DND-41 (cell line): ENCODE results near the gene CHRM4.

Source experiments
- ATAC-seq: fragments of 200-7000 bp; cut with Tn5 transposase; 3 replicates; pipeline ENCODE4 v1.9.1; 2021; ENCODE audit warnings: low read depth; ENCODE audit not compliant: insufficient read depth
- DNase-seq: peaks from one replicate; pipeline ENCODE4 v3.0.0-alpha.2; 2020
- H2AFZ ChIP-seq: 2 replicates; pipeline ENCODE4 v1.6.0; 2012; ENCODE audit warnings: low read depth, low read length
- H3K27ac ChIP-seq: 2 replicates; pipeline ENCODE4 v1.5.1; 2012; ENCODE audit warnings: low read length, inconsistent platforms
- H3K27me3 ChIP-seq: fragments of 200-600 bp; sonication (generic); 2 replicates; pipeline ENCODE4 v1.6.0; 2012; ENCODE audit warnings: low read length, mild to moderate bottlenecking, inconsistent platforms; ENCODE audit not compliant: insufficient read depth, poor library complexity
- H3K36me3 ChIP-seq: 2 replicates; pipeline ENCODE4 v1.5.1; 2012; ENCODE audit warnings: low read length, inconsistent platforms; ENCODE audit not compliant: insufficient read depth
- H3K4me1 ChIP-seq: 2 replicates; pipeline ENCODE4 v1.5.1; 2012; ENCODE audit warnings: mild to moderate bottlenecking, low read length; ENCODE audit not compliant: insufficient read depth
- H3K4me2 ChIP-seq: 2 replicates; pipeline ENCODE4 v1.6.0; 2012; ENCODE audit warnings: mild to moderate bottlenecking, moderate library complexity, low read length, inconsistent platforms; ENCODE audit not compliant: insufficient read depth
- H3K4me3 ChIP-seq, 2 experiments: fragments of 200-600 bp in 1 of 2; shearing (Covaris generic) in 1 of 2; 2 replicates each; pipeline ENCODE4 v1.5.1; 2012 to 2016; ENCODE audit warnings: inconsistent platforms in 2 of 2, low read length in 2 of 2, mild to moderate bottlenecking in 2 of 2, low read depth in 1 of 2, moderate library complexity in 1 of 2
- H3K79me2 ChIP-seq: 2 replicates; pipeline ENCODE4 v1.6.0; 2012; ENCODE audit warnings: low read length, inconsistent platforms; ENCODE audit not compliant: insufficient read depth
- H3K9ac ChIP-seq: 2 replicates; pipeline ENCODE4 v1.6.0; 2012; ENCODE audit warnings: low read depth, mild to moderate bottlenecking, inconsistent platforms, low read length, moderate library complexity
- H3K9me3 ChIP-seq: 2 replicates; pipeline ENCODE4 v1.5.1; 2012; ENCODE audit warnings: low read length, moderate library complexity, mild to moderate bottlenecking, inconsistent platforms; ENCODE audit not compliant: insufficient read depth, severe bottlenecking
- H4K20me1 ChIP-seq: 2 replicates; pipeline ENCODE4 v1.6.0; 2012; ENCODE audit warnings: low read length; ENCODE audit not compliant: insufficient read depth
- CTCF ChIP-seq: IDR thresholded peaks from 2 replicates; pipeline ENCODE4 v1.5.1; 2012; ENCODE audit warnings: borderline replicate concordance, low read length, moderate library complexity, mild to moderate bottlenecking; ENCODE audit not compliant: poor library complexity, severe bottlenecking; ENCODE audit errors: extremely low read depth
- EZH2 ChIP-seq: IDR thresholded peaks from 3 replicates; pipeline ENCODE4 v1.6.1; 2012; ENCODE audit warnings: borderline replicate concordance, low read depth, mild to moderate bottlenecking, moderate library complexity, low read length, inconsistent platforms; ENCODE audit not compliant: severe bottlenecking

CHRM4 gene

GRCh38 chr11:46391578-46392420 lies at the start of gene CHRM4:
Gene CHRM4 (minus strand): TSS chr11:46391776. CDS start chr11:46386557, 5,219 bp downstream.
- Histone ChIP-seq H3K4me3 (no peak within 1 kb of the TSS), H3K27me3 (peaks cover 37% of the 10 kb centered on the region), H2AFZ (no peak within 1 kb of the TSS), H4K20me1 (peaks cover 34% of the 10 kb centered on the region), H3K79me2 (no peaks in the 10 kb centered on the region), H3K9me3 (no peaks in the 10 kb centered on the region), H3K27ac (no peak within 1 kb of the TSS), H3K4me2 (no peak within 1 kb of the TSS), H3K36me3 (peaks cover 11% of the 10 kb centered on the region), H3K4me1 (no peaks in the 10 kb centered on the region), H3K9ac (no peak within 1 kb of the TSS)
- DNase-seq (no peak), ATAC-seq (no peak)
- TF ChIP-seq EZH2, result no peak
- no peak for TF ChIP-seq CTCF

GRCh38 chr11:46438211-46438610 lies 46.6 kb upstream of the CHRM4 start:
- ATAC-seq, result no peak

GRCh38 chr11:46437122-46437689 lies 45.6 kb upstream of the CHRM4 start:
- no peak overlapping the region for H3K4me3 ChIP-seq
- H3K4me1 ChIP-seq, result no peaks in the 10 kb centered on the region
- no peak for TF ChIP-seq CTCF
- TF ChIP-seq EZH2, result no peak
- no peak for DNase-seq
- H2AFZ ChIP-seq, result no peak overlapping the region
- peaks cover 4% of the 10 kb centered on the region for H4K20me1 ChIP-seq
- peaks cover 72% of the 10 kb centered on the region for H3K36me3 ChIP-seq
- ATAC-seq, result no peak
- H3K9me3 ChIP-seq, result no peaks in the 10 kb centered on the region
- no peak overlapping the region for H3K9ac ChIP-seq
- no peak overlapping the region for H3K4me2 ChIP-seq
- H3K27ac ChIP-seq, result no peak overlapping the region
- H3K79me2 ChIP-seq, result 0 out of 2 replicates have a peak, but pooled peaks cover 2% of the 10 kb centered on the region
- H3K27me3 ChIP-seq, result no peaks in the 10 kb centered on the region

More at GRCh38 chr11:46438211-46438610, 46.6 kb upstream of the CHRM4 start:
- Histone ChIP-seq H4K20me1 (peaks cover 4% of the 10 kb centered on the region), H3K9me3 (no peaks in the 10 kb centered on the region), H3K27ac (no peak overlapping the region), H3K4me3 (no peak overlapping the region), H3K4me1 (no peaks in the 10 kb centered on the region), H3K9ac (no peak overlapping the region), H3K36me3 (peaks cover 72% of the 10 kb centered on the region), H3K27me3 (no peaks in the 10 kb centered on the region), H2AFZ (no peak overlapping the region), H3K79me2 (0 out of 2 replicates have a peak, but pooled peaks cover 2% of the 10 kb centered on the region), H3K4me2 (no peak overlapping the region)
- TF ChIP-seq EZH2 (no peak), CTCF (no peak)
- DNase-seq, result no peak
